ENCODE data around the gene RAB3B.

RAB3B gene

DNA sequence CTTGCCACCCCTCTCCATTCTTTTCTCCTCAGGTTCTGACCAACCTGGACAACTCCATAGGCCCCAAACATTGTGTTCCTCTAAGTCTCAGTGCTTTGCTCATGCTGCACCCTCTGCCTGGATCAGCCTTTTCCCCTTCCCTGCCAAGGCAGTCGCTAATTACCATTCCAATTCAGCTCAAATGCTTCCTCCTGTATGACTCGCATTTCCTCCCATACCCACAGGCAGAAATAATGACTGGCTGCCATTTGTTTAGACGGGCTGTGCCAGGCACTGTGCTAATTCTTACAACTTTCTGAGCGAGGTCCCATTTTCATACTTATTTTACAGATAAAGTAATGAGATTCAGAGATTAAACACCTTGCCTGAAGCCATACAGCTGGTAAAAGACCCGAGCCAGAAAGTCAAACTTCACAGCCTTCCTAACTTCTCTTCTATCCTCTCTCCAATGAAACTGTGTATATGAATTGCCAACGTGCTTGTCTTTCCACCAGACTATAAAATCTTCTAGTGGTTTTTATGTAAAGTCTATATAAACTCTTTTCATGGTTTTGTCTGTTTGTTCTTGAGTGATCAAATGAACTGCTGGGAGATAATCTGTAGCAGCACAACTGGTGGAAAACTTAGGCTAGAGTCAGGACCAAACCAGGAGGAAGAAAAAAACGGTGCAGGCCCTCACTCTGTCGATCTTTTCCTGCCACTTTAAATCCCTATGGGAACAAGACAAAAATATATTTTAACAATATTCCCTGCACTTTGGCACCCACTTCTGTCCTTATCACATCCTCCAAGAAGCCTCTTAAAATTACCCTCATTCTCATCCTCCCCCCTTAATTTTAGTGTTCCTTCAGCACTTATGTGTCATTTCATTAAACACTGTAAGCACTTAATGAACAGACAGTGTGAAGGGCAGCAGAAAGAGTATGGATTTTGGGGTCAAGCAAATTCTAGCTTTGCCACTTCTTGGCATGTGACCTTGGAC lies 33.7 kb downstream of the RAB3B start:
- DNase-seq (ENCODE audit: low spot score): no peak

- no peak for DNase-seq (ENCODE audit: low spot score)
Observed at GRCh38 chr1:51955797-51956527, 34.5 kb downstream of the RAB3B start.

DNA sequence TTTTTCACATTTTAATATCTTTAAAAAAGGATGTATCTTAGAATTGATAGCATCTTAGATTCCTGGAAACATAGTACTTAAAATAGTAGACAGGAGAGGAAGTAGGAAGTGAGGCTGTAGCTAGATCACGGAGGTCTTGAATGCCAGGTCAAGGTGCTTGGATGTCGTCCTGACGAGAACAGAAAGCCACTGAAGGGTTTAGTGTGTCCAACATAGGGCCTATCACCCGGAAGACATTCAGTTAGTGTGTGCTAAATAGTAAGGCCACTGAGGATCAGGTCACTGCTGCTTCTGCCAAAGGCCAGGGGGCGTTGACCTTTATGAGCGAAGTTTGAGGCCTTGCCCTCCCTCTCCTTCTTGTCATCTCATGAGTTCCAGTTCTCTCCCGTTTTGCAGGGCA lies 35.7 kb downstream of the RAB3B start:
- no peak for DNase-seq (ENCODE audit: low spot score)

DNA sequence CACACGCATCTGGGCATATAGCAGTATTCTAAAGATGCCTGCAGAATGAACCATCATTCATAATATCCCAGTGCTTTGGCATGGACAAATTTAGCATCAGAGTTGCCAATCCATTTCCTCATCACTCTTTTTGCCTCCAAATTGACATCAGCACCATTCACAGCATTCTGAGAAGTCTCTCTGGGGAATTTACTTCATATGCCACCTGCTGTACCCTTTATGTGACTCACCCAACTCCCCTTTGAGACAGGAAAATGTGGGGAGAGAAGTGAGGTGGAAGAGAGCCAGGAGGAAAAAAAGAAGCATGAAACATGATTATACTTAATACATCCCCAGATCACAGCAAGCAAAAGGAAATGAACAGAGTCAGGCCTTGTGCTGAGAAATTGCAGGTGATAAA lies 37.4 kb downstream of the RAB3B start:
- DNase-seq (ENCODE audit: low spot score): no peak

- DNase-seq (ENCODE audit: low spot score): no peak
Observed at GRCh38 chr1:51952638-51953037, 37.9 kb downstream of the RAB3B start.

DNA sequence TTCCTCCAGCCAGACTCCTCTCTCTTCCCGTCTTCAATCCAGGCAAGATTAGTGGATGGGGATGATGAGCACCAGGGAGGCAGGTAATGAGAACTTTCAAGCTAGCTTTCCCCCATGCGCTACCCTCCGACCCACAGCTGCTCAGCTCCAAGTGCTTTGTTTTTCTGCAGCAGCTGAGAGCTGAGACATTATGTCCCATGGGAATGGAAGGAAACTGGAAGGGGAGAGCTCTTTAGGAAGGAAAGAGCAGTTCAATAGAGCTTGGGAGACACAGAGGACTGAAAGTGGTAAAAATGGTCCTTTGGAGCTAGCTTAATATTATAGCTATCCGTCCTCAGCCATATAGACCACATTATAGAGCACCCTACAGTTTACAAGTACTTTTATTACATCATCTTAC lies 39.8 kb downstream of the RAB3B start:
- no peak for DNase-seq (ENCODE audit: low spot score)

- DNase-seq (ENCODE audit: low spot score): no peak
Observed at GRCh38 chr1:51949014-51949702, 41.3 kb downstream of the RAB3B start.

DNA sequence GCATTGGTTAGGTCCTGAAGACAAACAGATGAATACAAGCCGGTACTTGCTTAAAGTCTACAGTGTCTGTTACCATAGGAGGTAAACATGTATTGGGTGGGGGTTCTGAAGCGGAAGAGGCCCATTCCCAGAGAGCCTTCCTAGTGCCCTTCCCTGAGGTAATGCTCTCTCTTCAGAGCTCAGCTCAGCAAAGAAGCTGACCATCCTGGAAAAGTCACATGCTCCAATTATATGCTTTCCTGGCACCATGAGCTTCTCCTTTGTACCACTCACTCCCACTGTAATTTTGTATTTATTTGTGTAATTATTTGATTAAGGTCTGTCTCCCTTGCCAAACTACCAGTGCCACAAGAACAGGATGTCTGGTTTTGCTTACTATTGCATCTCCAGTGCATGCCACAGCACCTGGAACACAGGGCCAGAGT lies 42.0 kb downstream of the RAB3B start:
- DNase-seq (ENCODE audit: low spot score): no peak

DNA sequence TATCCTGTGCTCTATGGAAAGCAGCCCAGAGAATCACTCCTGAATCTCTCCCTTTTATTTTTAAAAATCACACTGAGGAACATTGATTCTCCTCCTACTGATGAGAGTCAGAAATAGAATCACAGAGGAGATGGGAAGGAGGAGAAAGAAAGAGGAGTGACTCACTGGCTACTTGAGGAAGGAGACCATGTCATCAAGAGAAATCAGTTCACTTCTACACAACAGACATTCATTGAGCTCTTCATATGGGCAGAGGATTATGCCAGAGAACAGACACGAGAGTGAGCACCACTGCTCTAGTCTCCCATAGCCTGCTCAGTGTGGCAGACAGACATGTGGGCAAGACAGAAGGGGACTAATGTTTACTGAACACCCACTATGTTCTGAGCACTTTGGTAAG lies 44.2 kb downstream of the RAB3B start:
- DNase-seq (ENCODE audit: low spot score): no peak

DNA sequence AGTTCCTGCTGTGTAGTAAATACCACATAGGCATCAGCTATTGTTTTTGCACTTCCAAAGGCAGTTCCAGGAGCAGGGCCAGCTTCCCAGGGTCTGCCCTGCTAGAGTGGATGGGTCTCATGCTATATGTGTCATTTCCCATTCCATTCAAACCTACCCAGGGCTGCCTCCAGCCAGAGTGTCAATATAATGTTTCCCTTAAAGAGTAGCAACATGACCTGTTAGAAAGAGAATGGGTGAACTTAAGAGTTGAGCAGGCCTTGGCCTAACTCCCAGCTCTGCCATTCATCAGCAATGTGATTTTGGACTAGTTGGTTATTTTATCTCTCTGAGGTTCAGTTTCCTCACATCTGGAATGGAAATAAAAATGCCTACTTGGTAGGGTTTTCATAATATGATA lies 44.9 kb downstream of the RAB3B start:
- DNase-seq (ENCODE audit: low spot score): no peak

DNA sequence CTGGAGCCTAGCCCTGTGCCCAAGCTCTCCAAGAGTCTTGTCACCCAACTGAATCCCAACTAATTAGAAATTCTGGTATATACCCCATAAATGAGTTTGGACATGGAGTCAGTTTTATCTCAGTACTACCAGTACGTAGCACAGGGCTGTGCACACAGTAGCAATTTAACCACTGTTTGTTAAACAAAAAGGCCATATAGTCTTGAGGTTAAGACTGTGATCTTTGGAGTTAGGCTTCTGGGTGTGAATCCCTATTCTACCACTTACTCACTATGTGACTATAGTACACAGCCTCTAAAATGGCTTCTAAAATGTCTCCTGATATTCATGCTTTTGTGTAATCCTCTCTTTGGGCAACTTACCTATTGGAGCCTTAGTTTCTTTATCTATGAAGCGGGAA lies 48.2 kb downstream of the RAB3B start:
- DNase-seq (ENCODE audit: low spot score): no peak

DNA sequence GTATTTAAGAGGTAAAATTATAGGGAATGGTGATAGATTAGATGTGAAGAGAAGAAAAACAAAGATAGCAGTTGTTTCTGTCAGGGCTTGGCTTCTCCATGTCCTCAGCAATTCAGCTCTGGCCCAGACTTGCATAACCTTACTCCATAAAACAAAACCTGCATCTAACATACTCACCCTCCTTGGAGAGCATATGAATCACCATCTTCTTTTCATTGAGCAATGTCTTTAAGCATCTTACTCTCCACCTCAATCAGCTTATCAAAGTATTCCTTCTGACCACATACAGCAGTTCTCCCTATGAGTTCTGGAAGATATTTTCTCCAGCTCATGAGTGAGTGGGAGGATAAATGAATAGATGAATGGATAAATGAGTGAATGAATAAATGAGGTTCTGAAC lies 49.0 kb downstream of the RAB3B start:
- no peak for DNase-seq (ENCODE audit: low spot score)

GRCh38 chr1:51937112-51937511 lies 53.4 kb downstream of the RAB3B start:
- no peak for DNase-seq (ENCODE audit: low spot score)

GRCh38 chr1:51936531-51936930 lies 54.0 kb downstream of the RAB3B start:
- no peak for DNase-seq (ENCODE audit: low spot score)

- DNase-seq (ENCODE audit: low spot score): no peak
Observed at GRCh38 chr1:51933344-51933743, 57.2 kb downstream of the RAB3B start.

GRCh38 chr1:51930329-51930728 lies 60.2 kb downstream of the RAB3B start:
- DNase-seq (ENCODE audit: low spot score): no peak

- DNase-seq (ENCODE audit: low spot score): no peak
Observed at GRCh38 chr1:51928896-51929295, 61.6 kb downstream of the RAB3B start.

DNA sequence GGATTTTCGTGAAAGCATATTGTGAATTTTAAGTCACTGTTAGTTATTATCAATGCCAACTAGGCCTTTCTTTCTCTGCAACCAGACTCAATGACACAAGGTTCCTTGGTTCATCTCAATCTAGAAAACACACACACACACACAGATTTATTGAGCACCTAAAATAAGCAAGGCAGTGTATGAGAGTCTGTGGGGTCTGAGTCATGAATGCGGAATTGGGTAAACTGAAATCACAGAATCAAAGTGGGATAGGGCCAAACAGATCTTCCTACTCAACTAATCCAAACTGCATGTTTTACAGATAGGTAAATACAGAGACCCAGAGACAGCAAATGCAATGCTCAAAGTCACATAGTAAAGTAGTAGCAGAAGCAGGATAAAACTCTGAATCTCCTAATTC lies 63.5 kb downstream of the RAB3B start:
- no peak for DNase-seq (ENCODE audit: low spot score)

DNA sequence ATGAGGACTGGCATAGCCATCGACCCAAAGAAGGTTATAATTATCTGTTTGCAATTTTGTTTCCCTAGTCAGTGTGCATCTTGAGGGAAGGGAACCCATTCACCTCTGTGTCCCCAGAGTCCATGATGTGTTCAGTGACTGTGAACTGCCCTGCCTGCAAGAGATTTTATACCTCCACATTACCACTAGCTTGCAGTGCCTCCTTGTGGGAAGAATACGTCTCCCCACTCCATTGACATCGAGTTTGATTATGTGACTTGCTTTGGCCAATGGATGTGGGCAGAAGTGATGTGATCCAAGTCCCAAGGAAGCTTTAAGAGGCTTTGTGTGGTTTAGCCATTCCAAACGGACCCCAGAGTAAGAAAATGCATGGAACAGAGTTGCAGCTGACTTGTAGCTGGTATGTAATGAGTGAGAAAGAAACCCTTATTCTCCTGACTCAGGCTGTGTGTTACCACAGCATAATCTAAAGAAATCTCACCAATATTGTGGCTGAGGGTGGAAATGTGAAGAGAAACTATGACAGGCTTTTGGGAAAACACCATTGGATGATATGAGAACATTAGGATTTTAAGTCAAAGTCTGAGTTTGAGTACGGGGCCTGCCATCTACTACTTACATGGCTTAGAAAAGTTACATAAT lies 64.2 kb downstream of the RAB3B start:
- no peak for DNase-seq (ENCODE audit: low spot score)

DNA sequence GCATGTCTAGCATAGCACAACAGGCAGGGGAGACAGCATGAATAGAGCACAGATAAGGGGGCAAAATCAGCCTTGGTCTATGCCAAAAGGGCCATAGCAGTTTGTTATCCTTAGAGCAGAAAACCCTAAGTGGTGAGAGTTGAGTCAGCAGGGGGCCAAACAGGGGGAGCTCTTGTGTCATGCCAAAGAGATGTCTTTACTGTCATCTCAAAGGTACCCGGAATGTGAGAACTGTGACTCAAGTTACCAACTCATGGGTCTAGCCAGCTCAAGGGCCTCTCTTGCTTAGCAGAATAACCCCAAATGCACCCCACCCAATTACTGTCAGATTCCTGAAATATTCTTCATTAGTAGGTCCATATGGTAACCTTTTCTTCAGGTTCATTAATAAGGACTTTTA lies 66.0 kb downstream of the RAB3B start:
- DNase-seq (ENCODE audit: low spot score): no peak

GRCh38 chr1:51922040-51922439 lies 68.5 kb downstream of the RAB3B start:
- no peak for DNase-seq (ENCODE audit: low spot score)

DNA sequence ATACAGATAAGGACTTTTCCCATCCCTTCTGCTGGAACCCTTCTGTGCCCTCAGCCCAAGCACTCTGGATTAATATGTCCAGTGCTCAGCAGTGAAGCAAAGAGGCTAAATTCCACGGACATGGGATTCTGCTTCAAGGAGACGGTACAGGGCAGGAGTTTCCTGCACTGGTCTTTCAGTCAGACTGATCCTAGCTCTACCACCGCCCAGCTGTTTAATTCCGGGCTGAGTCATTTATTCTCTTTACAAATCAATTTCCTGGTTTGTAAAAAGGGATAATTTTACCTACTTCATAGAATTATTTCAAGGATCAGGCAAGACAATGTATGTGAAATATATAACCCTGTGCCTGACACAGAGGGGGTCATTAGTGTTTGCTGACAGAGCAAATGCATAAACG lies 70.4 kb downstream of the RAB3B start:
- DNase-seq (ENCODE audit: low spot score): no peak
